Measurements from ENCODE around the gene GPC6.

GPC6 gene

DNA sequence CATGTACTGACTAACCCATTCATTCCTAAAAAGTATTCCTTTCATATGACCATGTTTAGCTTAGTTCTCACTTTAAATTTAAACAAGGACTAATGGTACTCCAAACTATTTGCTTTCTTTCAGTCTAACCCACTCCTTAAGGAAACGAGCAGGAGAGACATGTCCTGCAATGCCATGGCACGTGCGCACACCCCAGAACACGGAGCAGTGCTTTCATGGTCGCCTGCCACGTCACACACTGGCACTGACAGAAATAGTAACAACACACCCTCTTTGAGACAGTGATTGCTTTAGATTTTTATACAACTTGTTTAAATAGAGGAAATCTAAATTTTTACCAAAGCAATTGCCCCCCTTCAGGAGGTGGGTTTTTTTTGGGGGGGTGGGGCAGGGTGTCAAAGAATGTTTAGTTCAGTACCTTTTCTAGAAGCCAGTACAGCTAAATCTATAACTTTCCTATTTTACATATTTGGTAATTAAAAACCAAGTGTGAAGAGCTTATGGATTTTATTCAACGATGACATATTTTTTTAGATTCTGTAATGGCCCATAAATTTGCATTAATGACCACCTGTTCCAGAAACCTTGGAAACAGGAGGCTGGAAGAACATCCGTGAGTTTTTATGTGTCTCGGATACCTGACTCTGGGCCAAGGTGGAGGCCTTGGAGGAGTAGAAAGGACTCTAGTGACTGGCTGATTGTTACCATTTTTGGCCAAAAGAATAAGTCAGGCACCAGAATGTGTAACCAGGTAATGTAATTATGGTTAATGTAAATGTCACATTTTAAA, 1005.7 kb downstream of the GPC6 start:
- TF ChIP-seq, protein P1, sequence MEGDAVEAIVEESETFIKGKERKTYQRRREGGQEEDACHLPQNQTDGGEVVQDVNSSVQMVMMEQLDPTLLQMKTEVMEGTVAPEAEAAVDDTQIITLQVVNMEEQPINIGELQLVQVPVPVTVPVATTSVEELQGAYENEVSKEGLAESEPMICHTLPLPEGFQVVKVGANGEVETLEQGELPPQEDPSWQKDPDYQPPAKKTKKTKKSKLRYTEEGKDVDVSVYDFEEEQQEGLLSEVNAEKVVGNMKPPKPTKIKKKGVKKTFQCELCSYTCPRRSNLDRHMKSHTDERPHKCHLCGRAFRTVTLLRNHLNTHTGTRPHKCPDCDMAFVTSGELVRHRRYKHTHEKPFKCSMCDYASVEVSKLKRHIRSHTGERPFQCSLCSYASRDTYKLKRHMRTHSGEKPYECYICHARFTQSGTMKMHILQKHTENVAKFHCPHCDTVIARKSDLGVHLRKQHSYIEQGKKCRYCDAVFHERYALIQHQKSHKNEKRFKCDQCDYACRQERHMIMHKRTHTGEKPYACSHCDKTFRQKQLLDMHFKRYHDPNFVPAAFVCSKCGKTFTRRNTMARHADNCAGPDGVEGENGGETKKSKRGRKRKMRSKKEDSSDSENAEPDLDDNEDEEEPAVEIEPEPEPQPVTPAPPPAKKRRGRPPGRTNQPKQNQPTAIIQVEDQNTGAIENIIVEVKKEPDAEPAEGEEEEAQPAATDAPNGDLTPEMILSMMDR (conservative IDR thresholded peaks at IDR 0.05): no peak
- no peak for TF ChIP-seq ZFX (IDR thresholded peaks at IDR 0.05)
- H3K27ac ChIP-seq: no peak overlapping the region

DNA sequence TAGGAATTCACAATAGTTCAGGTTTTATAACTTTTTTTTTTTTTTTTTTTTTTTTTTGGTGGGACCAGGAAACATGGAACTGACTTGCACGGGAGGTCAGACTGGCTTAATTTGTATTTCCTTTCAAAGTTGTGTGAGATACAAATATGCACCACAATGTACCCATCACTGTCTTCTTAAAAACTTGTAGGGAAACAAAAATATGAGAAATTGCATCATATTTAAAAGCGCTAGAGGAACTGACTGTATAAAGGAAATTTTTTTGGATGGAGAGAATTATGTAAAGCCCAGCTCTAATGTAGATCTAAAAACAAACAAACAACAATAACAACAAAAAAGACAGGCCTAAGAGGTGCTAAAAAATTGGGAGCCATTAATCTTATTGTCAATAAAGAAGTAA, 1006.3 kb downstream of the GPC6 start:
- TF ChIP-seq, protein P1 (conservative IDR thresholded peaks at IDR 0.05): no peak
- TF ChIP-seq ZFX (IDR thresholded peaks at IDR 0.05): no peak
- no peak overlapping the region for H3K27ac ChIP-seq

DNA sequence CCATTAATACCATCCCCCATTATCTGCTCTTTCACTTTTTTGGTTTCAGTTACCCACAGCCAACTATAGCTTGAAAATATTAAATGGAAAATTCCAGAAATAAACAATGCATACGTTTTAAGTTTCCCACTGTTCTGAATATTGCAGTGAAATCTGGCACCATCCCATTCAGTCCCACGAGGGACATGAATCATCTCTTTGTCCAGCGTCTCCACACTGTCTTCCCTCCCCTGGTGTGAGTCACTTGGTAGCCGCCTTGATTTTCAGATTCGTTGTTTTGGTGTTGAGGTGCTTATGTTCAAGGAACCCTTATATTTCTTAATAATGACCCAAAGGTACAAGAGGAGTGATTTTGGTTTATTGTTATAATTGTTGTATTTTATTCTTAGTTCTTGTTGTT, 1006.8 kb downstream of the GPC6 start:
- no peak for TF ChIP-seq ZFX (IDR thresholded peaks at IDR 0.05)
- TF ChIP-seq, protein P1 (conservative IDR thresholded peaks at IDR 0.05): no peak
- H3K27ac ChIP-seq: no peak overlapping the region

DNA sequence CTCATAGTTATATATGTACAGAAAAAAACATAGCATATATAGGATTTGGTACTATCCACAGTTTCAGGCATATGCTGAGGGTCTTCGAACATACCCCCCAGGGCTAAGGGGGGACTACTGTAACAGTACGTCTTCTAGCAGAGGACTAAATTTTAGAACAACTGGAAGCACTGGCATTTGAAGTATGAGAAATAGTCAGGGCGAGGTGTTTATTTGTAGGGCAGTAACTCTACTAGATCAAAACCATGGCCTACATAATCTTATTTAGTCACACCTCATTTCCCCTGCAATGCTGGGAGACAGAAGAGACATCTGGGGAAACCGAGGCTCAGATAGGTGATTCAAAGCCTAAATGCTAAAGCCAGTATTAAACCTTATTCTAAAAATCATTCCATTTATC, 1007.2 kb downstream of the GPC6 start:
- no peak overlapping the region for H3K27ac ChIP-seq

DNA sequence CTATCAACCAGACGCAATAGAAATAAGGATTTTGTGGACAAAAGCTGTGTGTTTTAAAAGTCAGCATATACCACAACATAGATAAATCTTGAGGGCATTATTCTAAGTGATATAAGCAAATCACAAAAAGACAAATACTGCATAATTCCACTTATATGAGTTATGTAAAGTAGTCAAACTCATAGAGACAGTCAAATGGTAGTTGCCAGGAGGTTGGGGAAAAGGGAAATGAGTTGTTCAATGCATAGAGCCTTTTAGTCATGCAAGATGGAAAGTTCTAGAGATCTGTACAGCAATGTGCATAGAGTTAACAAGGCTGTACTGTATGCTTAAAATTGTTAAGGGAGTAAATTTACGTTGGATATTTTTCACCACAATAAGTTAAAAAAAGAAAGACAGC, 1008.1 kb downstream of the GPC6 start:
- H3K27ac ChIP-seq: no peak overlapping the region
- no peak for TF ChIP-seq ZFX (IDR thresholded peaks at IDR 0.05)
- TF ChIP-seq, protein P1 (conservative IDR thresholded peaks at IDR 0.05): no peak

More for the DNA sequence above, 1007.2 kb downstream of the GPC6 start:
- TF ChIP-seq, protein P1 (conservative IDR thresholded peaks at IDR 0.05): no peak
- no peak for TF ChIP-seq ZFX (IDR thresholded peaks at IDR 0.05)

DNA sequence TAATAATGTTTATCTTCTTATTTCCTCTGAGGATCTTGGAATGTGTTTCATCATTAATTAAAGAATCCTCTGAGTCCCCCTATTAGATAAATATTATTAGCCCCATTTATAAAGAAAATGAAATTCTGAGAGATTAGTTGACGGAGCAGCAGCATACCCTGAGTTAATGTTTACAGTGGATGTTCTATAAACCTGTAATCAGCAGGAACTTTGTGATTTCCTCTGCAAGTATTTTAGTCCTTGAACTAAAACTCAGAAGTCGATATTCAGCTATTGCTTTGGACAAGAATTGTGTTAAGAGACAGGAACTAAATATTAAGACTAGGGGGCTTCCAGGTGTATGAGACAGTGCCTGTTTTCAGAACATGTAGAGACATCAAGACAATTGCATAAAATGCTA, 1009.5 kb downstream of the GPC6 start:
- no peak overlapping the region for H3K27ac ChIP-seq
- TF ChIP-seq, protein P1 (conservative IDR thresholded peaks at IDR 0.05): no peak
- no peak for TF ChIP-seq ZFX (IDR thresholded peaks at IDR 0.05)

DNA sequence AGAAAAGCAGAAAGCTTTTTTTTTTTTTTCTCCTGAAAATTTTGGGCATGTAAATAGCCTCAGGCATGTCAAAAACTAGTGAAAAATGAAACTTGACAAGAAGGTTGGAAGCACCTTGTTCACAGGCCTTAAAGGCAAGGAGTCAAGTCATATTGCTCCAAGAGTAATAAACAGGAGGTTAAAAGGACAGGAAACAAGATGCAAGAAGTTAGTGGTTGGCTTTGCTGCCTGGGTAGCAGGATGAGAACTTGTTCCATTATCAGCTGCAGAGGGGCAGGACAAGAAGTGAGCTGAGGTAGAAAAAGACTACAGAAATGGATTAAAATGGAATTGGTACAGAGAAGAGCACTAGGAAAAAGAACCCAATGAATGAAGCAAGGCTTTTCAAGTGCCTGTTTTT, 1010.3 kb downstream of the GPC6 start:
- TF ChIP-seq, protein P1 (conservative IDR thresholded peaks at IDR 0.05): no peak
- no peak for TF ChIP-seq ZFX (IDR thresholded peaks at IDR 0.05)
- H3K27ac ChIP-seq: no peak overlapping the region
